Cardiac muscle cell (in vitro differentiated cells and primary cell): ENCODE results near the gene DERL3. TPM values are rescaled to one million over a fixed set of nuclear protein-coding genes. Genes with fewer than 3 reads are reported as not detected.
"Not testable (repeated sequence)": the region's sequence is repeated elsewhere in the genome, so short reads cannot be mapped to it uniquely, and the experiment has no call there.

Experiments
- DNase-seq, 2 donors: peaks; one replicate each; pipeline versions ENCODE4 v3.0.0 to v3.0.0-alpha.2; 2010 to 2017; ENCODE audit warnings: low read depth in 1 of 2, low spot score in 1 of 2
- H3K27ac ChIP-seq: fragments of 200-600 bp; sonication (generic); 2 replicates; pipeline ENCODE4 v1.5.1; 2016
- H3K27me3 ChIP-seq: fragments of 200-600 bp; sonication (generic); 2 replicates; pipeline ENCODE4 v1.6.0; 2016; ENCODE audit warnings: control low read depth
- H3K36me3 ChIP-seq: fragments of 200-600 bp; sonication (generic); 2 replicates; pipeline ENCODE4 v1.5.1; 2016; ENCODE audit warnings: control low read depth
- H3K4me1 ChIP-seq: fragments of 200-600 bp; sonication (generic); 2 replicates; pipeline ENCODE4 v1.8.1; 2017; ENCODE audit warnings: low read depth, mild to moderate bottlenecking, mixed run types
- H3K4me3 ChIP-seq: fragments of 200-600 bp; sonication (generic); 2 replicates; pipeline ENCODE4 v1.5.1; 2016; ENCODE audit warnings: mild to moderate bottlenecking
- H3K9me3 ChIP-seq: fragments of 200-600 bp; sonication (generic); 2 replicates; pipeline ENCODE4 v1.5.1; 2017; ENCODE audit warnings: low read depth, mild to moderate bottlenecking, control low read depth
- polyA plus RNA-seq: library from polyadenylated mRNA; unstranded; fragments of >200 nt; fragmentation: Nextera tagmentation; extraction: Ambion mirVana; gene quantifications from 2 replicates; pipeline ENCODE4 v1.2.1, GENCODE V29; 2016
- total RNA-seq: library from RNA; depleted of rRNA; stranded (reverse); fragments of >200 nt; gene quantifications from 2 replicates; pipeline ENCODE4 v1.2.3, GENCODE V29; 2016
- TF ChIP-seq, protein P1 (sequence below): IDR thresholded peaks from 2 replicates; pipeline ENCODE4 v1.5.1; 2012; ENCODE audit warnings: low read depth, mild to moderate bottlenecking, low read length

Gene DERL3
- total and polyA plus RNA-seq, 2 experiments from 2014 or later: 18.0 to 55.3 TPM

DNA sequence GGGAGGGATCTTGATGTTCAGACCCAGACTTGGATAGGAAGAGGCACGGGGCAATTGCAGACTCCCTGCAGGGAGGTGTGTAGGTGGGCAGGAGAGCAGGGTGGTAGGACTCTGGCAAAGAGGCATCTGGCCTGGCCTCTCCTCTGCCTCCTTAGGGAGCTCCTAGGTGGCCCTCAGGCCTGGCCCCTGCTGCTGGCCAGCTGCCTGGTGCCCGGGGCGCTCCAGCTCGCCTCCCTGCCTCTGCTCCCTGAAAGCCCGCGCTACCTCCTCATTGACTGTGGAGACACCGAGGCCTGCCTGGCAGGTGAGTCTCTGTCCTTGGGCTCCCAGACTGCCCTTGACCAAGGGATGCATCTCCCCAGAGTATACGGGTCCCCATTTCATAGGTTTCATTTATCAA is 38.8 kb upstream of the DERL3 start:
- peaks cover 18% of the 10 kb centered on the region for H3K36me3 ChIP-seq
- DNase-seq: no peak
- H3K4me3 ChIP-seq: no peak overlapping the region
- H3K27me3 ChIP-seq: no peaks in the 10 kb centered on the region
- TF ChIP-seq, protein P1, sequence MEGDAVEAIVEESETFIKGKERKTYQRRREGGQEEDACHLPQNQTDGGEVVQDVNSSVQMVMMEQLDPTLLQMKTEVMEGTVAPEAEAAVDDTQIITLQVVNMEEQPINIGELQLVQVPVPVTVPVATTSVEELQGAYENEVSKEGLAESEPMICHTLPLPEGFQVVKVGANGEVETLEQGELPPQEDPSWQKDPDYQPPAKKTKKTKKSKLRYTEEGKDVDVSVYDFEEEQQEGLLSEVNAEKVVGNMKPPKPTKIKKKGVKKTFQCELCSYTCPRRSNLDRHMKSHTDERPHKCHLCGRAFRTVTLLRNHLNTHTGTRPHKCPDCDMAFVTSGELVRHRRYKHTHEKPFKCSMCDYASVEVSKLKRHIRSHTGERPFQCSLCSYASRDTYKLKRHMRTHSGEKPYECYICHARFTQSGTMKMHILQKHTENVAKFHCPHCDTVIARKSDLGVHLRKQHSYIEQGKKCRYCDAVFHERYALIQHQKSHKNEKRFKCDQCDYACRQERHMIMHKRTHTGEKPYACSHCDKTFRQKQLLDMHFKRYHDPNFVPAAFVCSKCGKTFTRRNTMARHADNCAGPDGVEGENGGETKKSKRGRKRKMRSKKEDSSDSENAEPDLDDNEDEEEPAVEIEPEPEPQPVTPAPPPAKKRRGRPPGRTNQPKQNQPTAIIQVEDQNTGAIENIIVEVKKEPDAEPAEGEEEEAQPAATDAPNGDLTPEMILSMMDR: no peak
- no peaks in the 10 kb centered on the region for H3K4me1 ChIP-seq
- H3K27ac ChIP-seq: no peak overlapping the region
- no peaks in the 10 kb centered on the region for H3K9me3 ChIP-seq

DNA sequence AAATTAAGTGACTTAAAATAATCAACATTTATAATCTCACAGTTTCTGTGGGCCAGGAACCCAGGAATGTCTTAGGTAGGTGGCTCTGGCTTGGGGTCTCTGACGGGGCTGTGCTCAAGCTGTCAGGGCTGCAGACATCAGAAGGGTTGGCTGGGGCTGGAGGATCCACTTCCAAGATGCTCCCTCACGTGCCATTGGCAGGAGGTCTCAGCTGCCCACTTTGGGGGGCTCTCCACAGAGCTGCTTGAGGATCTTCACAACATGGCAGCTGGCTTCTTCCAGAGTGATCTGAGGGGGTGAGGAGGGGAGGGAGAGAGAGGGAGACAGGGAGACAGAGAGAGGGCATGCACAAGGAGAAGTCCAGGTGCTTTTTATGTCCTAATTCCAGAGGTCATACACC is 37.0 kb upstream of the DERL3 start:
- no peak for DNase-seq
- peaks cover 16% of the 10 kb centered on the region for H3K36me3 ChIP-seq
- H3K9me3 ChIP-seq: no peaks in the 10 kb centered on the region
- H3K4me1 ChIP-seq: no peaks in the 10 kb centered on the region
- H3K4me3 ChIP-seq: no peak overlapping the region
- no peaks in the 10 kb centered on the region for H3K27me3 ChIP-seq
- TF ChIP-seq, protein P1: no peak
- H3K27ac ChIP-seq: no peak overlapping the region

DNA sequence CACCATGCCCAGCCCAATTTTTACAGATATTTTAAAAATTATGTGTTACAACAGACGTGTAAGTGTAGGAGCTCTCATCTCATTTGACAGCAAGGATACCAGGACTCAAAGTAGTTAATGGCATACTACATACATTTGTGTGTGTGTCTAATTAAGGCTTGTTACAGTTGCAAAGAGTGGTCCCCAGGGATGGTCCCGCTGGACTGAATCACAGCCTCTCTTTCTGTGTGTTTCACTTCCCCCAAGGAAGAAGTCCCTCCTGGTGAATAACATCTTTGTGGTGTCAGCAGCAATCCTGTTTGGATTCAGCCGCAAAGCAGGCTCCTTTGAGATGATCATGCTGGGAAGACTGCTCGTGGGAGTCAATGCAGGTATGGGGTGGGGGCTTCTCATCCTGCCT is 36.1 kb upstream of the DERL3 start:
- Histone ChIP-seq H3K4me1 (no peaks in the 10 kb centered on the region), H3K36me3 (peaks cover 18% of the 10 kb centered on the region), H3K27ac (no peak overlapping the region), H3K9me3 (no peaks in the 10 kb centered on the region), H3K4me3 (no peak overlapping the region), H3K27me3 (no peaks in the 10 kb centered on the region)
- no peak for DNase-seq
- TF ChIP-seq, protein P1: no peak

DNA sequence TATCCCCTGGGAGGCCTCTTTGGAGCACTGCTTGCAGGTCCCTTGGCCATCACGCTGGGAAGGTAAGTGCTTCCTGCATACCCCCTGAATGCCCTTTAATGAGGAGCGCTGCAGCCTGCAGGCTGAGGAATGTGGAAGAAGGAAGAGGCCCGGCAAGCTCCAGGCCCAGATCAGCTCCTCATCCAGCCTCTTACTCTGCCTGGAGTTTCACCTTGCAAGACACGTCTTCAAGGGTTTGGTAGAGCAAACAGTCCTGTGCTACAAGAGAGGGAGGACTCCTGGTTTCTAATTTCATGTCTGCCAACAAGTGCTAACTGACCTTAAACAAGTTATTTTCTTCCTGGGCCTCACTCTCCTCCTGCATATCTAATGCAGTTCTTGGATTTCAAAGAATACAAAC is 29.8 kb upstream of the DERL3 start:
- no peaks in the 10 kb centered on the region for H3K9me3 ChIP-seq
- H3K36me3 ChIP-seq: peaks cover 23% of the 10 kb centered on the region
- no peaks in the 10 kb centered on the region for H3K4me1 ChIP-seq
- TF ChIP-seq, protein P1: no peak
- no peak overlapping the region for H3K27ac ChIP-seq
- no peaks in the 10 kb centered on the region for H3K27me3 ChIP-seq
- no peak overlapping the region for H3K4me3 ChIP-seq
- DNase-seq: no peak

DNA sequence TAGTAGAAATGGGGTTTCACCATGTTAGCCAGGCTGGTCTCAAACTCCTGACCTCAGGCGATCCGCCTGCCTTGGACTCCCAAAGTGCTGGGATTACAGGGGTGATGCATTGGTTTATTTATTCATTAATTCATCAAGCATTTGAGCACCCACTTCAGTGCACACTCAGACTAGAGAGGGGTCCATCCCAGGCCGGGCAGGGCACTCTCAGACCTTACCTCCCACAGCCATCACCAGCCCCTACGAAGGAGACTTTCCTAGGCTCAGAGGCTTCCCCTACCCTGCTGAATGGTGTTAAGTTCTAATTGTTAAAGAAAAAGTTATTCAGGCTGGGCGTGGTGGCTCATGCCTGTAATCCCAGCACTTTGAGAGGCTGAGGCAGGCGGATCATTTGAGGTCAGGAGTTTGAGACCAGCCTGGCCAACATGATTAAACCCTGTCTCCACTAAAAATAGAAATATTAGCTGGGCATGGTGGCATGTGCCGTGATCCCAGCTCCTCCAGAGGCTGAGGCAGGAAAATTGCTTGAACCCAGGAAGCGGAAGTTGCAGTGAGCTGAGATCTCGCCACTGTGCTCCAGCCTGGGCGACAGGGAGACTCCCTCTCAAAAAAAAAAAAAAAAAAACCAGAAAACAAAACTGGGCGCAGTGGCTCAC is 25.8 kb upstream of the DERL3 start:
- not testable (repeated sequence) for H3K9me3 ChIP-seq, H3K4me1 ChIP-seq, H3K27ac ChIP-seq, DNase-seq, H3K27me3 ChIP-seq, H3K4me3 ChIP-seq
- peaks cover 16% of the 10 kb centered on the region for H3K36me3 ChIP-seq

DNA sequence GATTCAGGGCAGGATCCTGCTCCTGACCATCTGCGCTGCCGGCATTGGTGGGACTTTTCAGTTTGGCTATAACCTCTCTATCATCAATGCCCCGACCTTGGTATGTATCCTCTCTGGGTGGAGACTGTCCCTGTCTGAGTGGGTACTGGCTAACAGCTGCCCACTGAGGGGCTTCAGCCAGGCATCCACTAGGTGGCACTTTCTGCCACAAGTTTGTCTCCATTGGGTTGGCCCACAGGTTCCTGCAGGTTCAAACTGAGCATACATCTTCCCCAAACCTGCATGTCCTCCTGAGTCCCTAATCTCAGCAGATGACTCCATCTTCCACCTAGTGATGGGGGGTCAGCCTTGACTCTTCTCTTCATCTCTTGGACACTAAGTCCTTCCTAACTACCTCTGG is 23.3 kb upstream of the DERL3 start:
- Histone ChIP-seq H3K4me3 (no peak overlapping the region), H3K4me1 (peaks cover 5% of the 10 kb centered on the region), H3K27me3 (no peaks in the 10 kb centered on the region), H3K9me3 (no peaks in the 10 kb centered on the region), H3K36me3 (peaks cover 3% of the 10 kb centered on the region), H3K27ac (no peak overlapping the region)
- TF ChIP-seq, protein P1: peak; percentile 71
- DNase-seq: peak; percentile 55 to 70

DNA sequence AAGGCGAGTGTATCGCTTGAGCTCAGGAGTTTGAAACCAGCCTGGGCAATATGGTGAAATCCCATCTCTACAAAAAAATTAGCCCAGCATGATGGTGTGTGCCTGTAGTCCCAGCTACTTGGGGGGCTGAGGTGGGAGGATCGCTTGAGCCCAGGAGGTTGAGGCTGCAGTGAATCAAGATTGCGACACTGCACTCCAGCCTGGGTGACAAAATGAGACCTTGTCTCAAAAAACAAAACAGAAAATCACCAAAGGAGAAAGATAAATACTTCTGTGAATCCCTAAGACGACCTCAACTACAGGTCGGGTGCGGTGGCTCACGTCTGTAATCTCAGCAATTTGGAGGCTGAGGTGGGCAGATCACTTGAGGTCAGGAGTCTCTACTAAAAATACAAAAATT is 21.4 kb upstream of the DERL3 start:
- not testable (repeated sequence) for H3K36me3 ChIP-seq, H3K27me3 ChIP-seq, H3K9me3 ChIP-seq, DNase-seq, H3K27ac ChIP-seq, H3K4me3 ChIP-seq
- peaks cover 15% of the 10 kb centered on the region for H3K4me1 ChIP-seq
